Measurements from ENCODE around the gene ARL11.
"Not testable (repeated sequence)": the region's sequence is repeated elsewhere in the genome, so short reads cannot be mapped to it uniquely, and the experiment has no call there.

Gene ARL11

GRCh38 chr13:49627831-49628652, at the start of gene ARL11:
Gene ARL11, plus strand, starts transcription at chr13:49628507. Its CDS starts 1,941 bp downstream, at chr13:49630448.
- DNase-seq, result peak; percentile 94

GRCh38 chr13:49579501-49579900, 48.8 kb upstream of the ARL11 start:
- DNase-seq, result no peak

- DNase-seq, result no peak
These were observed 47.2 kb upstream of the ARL11 start for GRCh38 chr13:49580980-49581680.

- DNase-seq, result peak; percentile 41
These were observed 43.5 kb upstream of the ARL11 start for GRCh38 chr13:49584771-49585182.

GRCh38 chr13:49585220-49586157, 42.8 kb upstream of the ARL11 start, which contains the start of gene RCBTB1:
Gene RCBTB1, minus strand, starts transcription at chr13:49585558. Its CDS starts 18,279 bp downstream, at chr13:49567279.
- peak; percentile 88 for DNase-seq

GRCh38 chr13:49586717-49587116, 41.6 kb upstream of the ARL11 start:
- DNase-seq, result no peak

GRCh38 chr13:49587311-49587847, 40.9 kb upstream of the ARL11 start:
- no peak for DNase-seq

GRCh38 chr13:49590714-49591113, 37.6 kb upstream of the ARL11 start:
- not testable (repeated sequence) for DNase-seq

GRCh38 chr13:49593876-49594275, 34.4 kb upstream of the ARL11 start:
- DNase-seq, result not testable (repeated sequence)

GRCh38 chr13:49594576-49594975, 33.7 kb upstream of the ARL11 start:
- DNase-seq, result no peak

- DNase-seq, result peak; percentile 75
These were observed 32.1 kb upstream of the ARL11 start for GRCh38 chr13:49596221-49596620.

GRCh38 chr13:49597043-49597641, 31.2 kb upstream of the ARL11 start:
- DNase-seq, result peak; percentile 91

GRCh38 chr13:49602005-49602404, 26.3 kb upstream of the ARL11 start:
- DNase-seq, result no peak

- DNase-seq, result not testable (repeated sequence)
These were observed 25.7 kb upstream of the ARL11 start for GRCh38 chr13:49602615-49603014.

GRCh38 chr13:49604570-49604969, 23.7 kb upstream of the ARL11 start:
- peak; percentile 29 for DNase-seq

- peak; percentile 96 for DNase-seq
These were observed 21.3 kb upstream of the ARL11 start for GRCh38 chr13:49606747-49607648.

GRCh38 chr13:49607761-49608160, 20.5 kb upstream of the ARL11 start:
- DNase-seq, result no peak

GRCh38 chr13:49608651-49609331, 19.5 kb upstream of the ARL11 start:
- DNase-seq, result peak; percentile 81

GRCh38 chr13:49610176-49610575, 18.1 kb upstream of the ARL11 start:
- DNase-seq, result no peak

- not testable (repeated sequence) for DNase-seq
These were observed 16.3 kb upstream of the ARL11 start for GRCh38 chr13:49612042-49612441.
